Measurements from ENCODE around the gene CACNA2D2.

GRCh38 chr3:50551681-50552435 lies 48.4 kb upstream of the CACNA2D2 start:
- no peak; the same call in 1 of the 2 replicates for TF ChIP-seq CTCF (conservative IDR thresholded peaks at IDR 0.05)
- no peak for TF ChIP-seq ZFX (IDR thresholded peaks at IDR 0.05)
